HepG2 (cell line): Measurements from ENCODE around the gene PRM2. TPM values are rescaled to one million over a fixed set of nuclear protein-coding genes. Genes with fewer than 3 reads are reported as not detected.

Experiments used
- CAMTA2 ChIP-seq: sonication (generic); formaldehyde crosslinking; IDR thresholded peaks from 2 replicates; pipeline ENCODE4 v1.4.0; 2020; ENCODE audit warnings: mild to moderate bottlenecking, missing genetic modification reagents, borderline replicate concordance
- ETV5 ChIP-seq: IDR thresholded peaks from 2 replicates; pipeline ENCODE4 v1.6.1; 2018; ENCODE audit warnings: missing biosample characterization, missing genetic modification reagents, inconsistent platforms, borderline replicate concordance
- GABPA ChIP-seq, 2 experiments: IDR thresholded peaks; 2 replicates each; pipeline ENCODE4 v1.6.1; 2011 to 2016; ENCODE audit warnings: low read depth in 2 of 2, low read length in 1 of 2, missing biosample characterization in 1 of 2, missing genetic modification characterization in 1 of 2
- NFE2L1 ChIP-seq: sonication (generic); formaldehyde crosslinking; IDR thresholded peaks from 2 replicates; pipeline ENCODE4 v1.4.0; 2020; ENCODE audit warnings: missing genetic modification reagents, mild to moderate bottlenecking, borderline replicate concordance
- YEATS2 ChIP-seq: sonication (generic); formaldehyde crosslinking; IDR thresholded peaks from 2 replicates; pipeline ENCODE4 v1.4.0; 2020; ENCODE audit warnings: missing genetic modification reagents, borderline replicate concordance
- ZMAT3 ChIP-seq: sonication (generic); formaldehyde crosslinking; conservative IDR thresholded peaks from 2 replicates; pipeline ENCODE4 v1.7.0; 2021; ENCODE audit warnings: missing genetic modification reagents
- ZNF34 ChIP-seq: sonication (generic); formaldehyde crosslinking; IDR thresholded peaks from 2 replicates; pipeline ENCODE4 v1.4.0; 2020; ENCODE audit warnings: mild to moderate bottlenecking, missing genetic modification reagents, borderline replicate concordance
- ZNF430 ChIP-seq: sonication (generic); formaldehyde crosslinking; IDR thresholded peaks from 2 replicates; pipeline ENCODE4 v1.9.0; 2021; ENCODE audit warnings: mild to moderate bottlenecking, missing genetic modification reagents
- ZNF615 ChIP-seq: sonication (generic); formaldehyde crosslinking; IDR thresholded peaks from 2 replicates; pipeline ENCODE4 v1.5.0; 2020; ENCODE audit warnings: mild to moderate bottlenecking, missing genetic modification reagents, borderline replicate concordance
- ZNF75D ChIP-seq: sonication (generic); formaldehyde crosslinking; IDR thresholded peaks from 2 replicates; pipeline ENCODE4 v1.8.1; 2023; ENCODE audit warnings: missing genetic modification reagents, mild to moderate bottlenecking, borderline replicate concordance
- ZSCAN29 ChIP-seq: sonication (generic); formaldehyde crosslinking; conservative IDR thresholded peaks from 2 replicates; pipeline ENCODE4 v1.4.0; 2020; ENCODE audit warnings: mild to moderate bottlenecking, missing genetic modification reagents
- polyA plus RNA-seq, 8 experiments: library from polyadenylated mRNA; depleted of rRNA in 3 of 8; stranded (reverse) in 7 of 8; unstranded in 1 of 8; fragments of >200 nt; fragmentation: Illumina TruSeq in 4 of 8; extraction: Trizol in 4 of 8; gene quantifications; 2 replicates each; pipeline versions ENCODE4 v1.2.1 to v1.2.3, GENCODE V29; 2011 to 2016; ENCODE audit warnings: low read depth in 4 of 8, missing spikeins in 1 of 8, mixed read lengths in 1 of 8; ENCODE audit not compliant: insufficient read depth in 1 of 8
- total RNA-seq, 5 experiments: library from RNA; depleted of rRNA; stranded (reverse); fragments of >200 nt; fragmentation: Illumina TruSeq; extraction: Trizol; gene quantifications; 2 replicates each; pipeline ENCODE4 v1.2.3, GENCODE V29; 2016; ENCODE audit warnings: low read depth in 1 of 5
- TF ChIP-seq, protein P1 (sequence below): sonication (generic); formaldehyde crosslinking; IDR thresholded peaks from 2 replicates; pipeline ENCODE4 v1.5.1; 2020; ENCODE audit warnings: mild to moderate bottlenecking, missing genetic modification reagents, borderline replicate concordance
- TF ChIP-seq, protein P2 (sequence below): IDR thresholded peaks from 2 replicates; pipeline ENCODE4 v1.6.1; 2016; ENCODE audit warnings: control low read depth
- TF ChIP-seq, protein P3 (sequence below): IDR thresholded peaks from 2 replicates; pipeline ENCODE4 v1.6.1; 2012; ENCODE audit warnings: low read depth, low read length, improper control_type of control experiment
- TF ChIP-seq, protein P4 (sequence below): sonication (generic); formaldehyde crosslinking; IDR thresholded peaks from 2 replicates; pipeline ENCODE4; 2020; ENCODE audit warnings: missing genetic modification reagents, mild to moderate bottlenecking, borderline replicate concordance

Gene PRM2
- total and polyA plus RNA-seq, 2 of the 13 experiments (the other 11 are each of a cell fraction or from before 2014, with no cell fraction given) = 0.54 TPM; not detected in 1

DNA sequence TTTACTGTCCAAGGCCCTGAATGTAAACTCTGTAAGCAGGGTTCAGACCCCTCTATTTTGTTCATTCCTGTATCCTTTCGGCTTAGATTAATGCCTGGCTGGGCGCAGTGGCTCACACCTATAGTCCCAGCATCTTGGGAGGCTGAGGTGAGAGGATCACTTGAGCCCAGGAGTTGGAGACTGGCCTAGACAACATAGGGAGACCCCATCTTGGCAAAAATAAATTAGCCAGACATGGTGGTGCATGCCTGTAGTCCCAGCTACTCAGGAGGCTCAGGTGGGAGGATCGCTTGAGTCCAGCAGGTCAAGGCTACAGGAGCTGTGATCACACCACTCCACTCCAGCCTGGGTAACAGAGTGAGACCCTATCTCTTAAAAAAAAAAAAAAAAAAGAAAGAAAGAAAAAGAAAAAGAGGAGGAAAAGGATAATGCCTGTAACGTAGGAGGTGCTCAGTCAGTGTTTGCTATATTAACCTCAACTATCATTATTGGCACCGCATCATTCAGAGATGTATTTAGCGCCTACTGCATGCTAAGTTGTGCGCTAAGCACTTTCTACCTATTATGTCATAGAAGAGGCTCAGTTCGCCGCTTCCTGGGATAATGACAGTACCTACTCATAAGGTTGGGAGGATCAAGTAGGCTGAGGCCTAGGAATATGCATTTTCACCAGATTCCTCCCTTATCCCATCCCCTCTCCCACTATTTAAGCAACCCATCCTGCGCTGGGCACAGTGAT is 25.3 kb downstream of the PRM2 start (continued):
- TF ChIP-seq, protein P1, sequence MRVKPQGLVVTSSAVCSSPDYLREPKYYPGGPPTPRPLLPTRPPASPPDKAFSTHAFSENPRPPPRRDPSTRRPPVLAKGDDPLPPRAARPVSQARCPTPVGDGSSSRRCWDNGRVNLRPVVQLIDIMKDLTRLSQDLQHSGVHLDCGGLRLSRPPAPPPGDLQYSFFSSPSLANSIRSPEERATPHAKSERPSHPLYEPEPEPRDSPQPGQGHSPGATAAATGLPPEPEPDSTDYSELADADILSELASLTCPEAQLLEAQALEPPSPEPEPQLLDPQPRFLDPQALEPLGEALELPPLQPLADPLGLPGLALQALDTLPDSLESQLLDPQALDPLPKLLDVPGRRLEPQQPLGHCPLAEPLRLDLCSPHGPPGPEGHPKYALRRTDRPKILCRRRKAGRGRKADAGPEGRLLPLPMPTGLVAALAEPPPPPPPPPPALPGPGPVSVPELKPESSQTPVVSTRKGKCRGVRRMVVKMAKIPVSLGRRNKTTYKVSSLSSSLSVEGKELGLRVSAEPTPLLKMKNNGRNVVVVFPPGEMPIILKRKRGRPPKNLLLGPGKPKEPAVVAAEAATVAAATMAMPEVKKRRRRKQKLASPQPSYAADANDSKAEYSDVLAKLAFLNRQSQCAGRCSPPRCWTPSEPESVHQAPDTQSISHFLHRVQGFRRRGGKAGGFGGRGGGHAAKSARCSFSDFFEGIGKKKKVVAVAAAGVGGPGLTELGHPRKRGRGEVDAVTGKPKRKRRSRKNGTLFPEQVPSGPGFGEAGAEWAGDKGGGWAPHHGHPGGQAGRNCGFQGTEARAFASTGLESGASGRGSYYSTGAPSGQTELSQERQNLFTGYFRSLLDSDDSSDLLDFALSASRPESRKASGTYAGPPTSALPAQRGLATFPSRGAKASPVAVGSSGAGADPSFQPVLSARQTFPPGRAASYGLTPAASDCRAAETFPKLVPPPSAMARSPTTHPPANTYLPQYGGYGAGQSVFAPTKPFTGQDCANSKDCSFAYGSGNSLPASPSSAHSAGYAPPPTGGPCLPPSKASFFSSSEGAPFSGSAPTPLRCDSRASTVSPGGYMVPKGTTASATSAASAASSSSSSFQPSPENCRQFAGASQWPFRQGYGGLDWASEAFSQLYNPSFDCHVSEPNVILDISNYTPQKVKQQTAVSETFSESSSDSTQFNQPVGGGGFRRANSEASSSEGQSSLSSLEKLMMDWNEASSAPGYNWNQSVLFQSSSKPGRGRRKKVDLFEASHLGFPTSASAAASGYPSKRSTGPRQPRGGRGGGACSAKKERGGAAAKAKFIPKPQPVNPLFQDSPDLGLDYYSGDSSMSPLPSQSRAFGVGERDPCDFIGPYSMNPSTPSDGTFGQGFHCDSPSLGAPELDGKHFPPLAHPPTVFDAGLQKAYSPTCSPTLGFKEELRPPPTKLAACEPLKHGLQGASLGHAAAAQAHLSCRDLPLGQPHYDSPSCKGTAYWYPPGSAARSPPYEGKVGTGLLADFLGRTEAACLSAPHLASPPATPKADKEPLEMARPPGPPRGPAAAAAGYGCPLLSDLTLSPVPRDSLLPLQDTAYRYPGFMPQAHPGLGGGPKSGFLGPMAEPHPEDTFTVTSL = no peak
- TF ChIP-seq, protein P2, sequence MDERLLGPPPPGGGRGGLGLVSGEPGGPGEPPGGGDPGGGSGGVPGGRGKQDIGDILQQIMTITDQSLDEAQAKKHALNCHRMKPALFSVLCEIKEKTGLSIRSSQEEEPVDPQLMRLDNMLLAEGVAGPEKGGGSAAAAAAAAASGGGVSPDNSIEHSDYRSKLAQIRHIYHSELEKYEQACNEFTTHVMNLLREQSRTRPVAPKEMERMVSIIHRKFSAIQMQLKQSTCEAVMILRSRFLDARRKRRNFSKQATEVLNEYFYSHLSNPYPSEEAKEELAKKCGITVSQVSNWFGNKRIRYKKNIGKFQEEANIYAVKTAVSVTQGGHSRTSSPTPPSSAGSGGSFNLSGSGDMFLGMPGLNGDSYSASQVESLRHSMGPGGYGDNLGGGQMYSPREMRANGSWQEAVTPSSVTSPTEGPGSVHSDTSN (CRISPR knock-in tag) = no peak
- TF ChIP-seq, protein P3, sequence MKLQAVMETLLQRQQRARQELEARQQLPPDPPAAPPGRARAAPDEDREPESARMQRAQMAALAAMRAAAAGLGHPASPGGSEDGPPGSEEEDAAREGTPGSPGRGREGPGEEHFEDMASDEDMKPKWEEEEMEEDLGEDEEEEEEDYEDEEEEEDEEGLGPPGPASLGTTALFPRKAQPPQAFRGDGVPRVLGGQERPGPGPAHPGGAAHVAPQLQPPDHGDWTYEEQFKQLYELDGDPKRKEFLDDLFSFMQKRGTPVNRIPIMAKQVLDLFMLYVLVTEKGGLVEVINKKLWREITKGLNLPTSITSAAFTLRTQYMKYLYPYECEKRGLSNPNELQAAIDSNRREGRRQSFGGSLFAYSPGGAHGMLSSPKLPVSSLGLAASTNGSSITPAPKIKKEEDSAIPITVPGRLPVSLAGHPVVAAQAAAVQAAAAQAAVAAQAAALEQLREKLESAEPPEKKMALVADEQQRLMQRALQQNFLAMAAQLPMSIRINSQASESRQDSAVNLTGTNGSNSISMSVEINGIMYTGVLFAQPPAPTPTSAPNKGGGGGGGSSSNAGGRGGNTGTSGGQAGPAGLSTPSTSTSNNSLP = no peak
- TF ChIP-seq NFE2L1 (CRISPR knock-in tag) (no peak), ZNF615 (CRISPR knock-in tag) (0 out of 2 replicates have a peak, but pooled peaks have one; percentile 7), YEATS2 (CRISPR knock-in tag) (no peak), ZSCAN29 (CRISPR knock-in tag) (no peak), ZNF34 (peak; percentile 37; the same call in 1 of the 2 replicates), ETV5 (no peak), ZNF75D (no peak), ZMAT3 (CRISPR knock-in tag) (no peak), ZNF430 (CRISPR knock-in tag) (peak; percentile 32; the same call in 1 of the 2 replicates), GABPA (IDR thresholded peaks at IDR 0.05; ENCODE audit: low read depth, low read length) (no peak), GABPA (CRISPR knock-in tag; IDR thresholded peaks at IDR 0.05; ENCODE audit: low read depth) (no peak), CAMTA2 (CRISPR knock-in tag) (no peak)
- TF ChIP-seq, protein P4, sequence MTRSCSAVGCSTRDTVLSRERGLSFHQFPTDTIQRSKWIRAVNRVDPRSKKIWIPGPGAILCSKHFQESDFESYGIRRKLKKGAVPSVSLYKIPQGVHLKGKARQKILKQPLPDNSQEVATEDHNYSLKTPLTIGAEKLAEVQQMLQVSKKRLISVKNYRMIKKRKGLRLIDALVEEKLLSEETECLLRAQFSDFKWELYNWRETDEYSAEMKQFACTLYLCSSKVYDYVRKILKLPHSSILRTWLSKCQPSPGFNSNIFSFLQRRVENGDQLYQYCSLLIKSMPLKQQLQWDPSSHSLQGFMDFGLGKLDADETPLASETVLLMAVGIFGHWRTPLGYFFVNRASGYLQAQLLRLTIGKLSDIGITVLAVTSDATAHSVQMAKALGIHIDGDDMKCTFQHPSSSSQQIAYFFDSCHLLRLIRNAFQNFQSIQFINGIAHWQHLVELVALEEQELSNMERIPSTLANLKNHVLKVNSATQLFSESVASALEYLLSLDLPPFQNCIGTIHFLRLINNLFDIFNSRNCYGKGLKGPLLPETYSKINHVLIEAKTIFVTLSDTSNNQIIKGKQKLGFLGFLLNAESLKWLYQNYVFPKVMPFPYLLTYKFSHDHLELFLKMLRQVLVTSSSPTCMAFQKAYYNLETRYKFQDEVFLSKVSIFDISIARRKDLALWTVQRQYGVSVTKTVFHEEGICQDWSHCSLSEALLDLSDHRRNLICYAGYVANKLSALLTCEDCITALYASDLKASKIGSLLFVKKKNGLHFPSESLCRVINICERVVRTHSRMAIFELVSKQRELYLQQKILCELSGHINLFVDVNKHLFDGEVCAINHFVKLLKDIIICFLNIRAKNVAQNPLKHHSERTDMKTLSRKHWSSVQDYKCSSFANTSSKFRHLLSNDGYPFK = no peak
